ENCODE data around the gene CCR9. TPM values are rescaled to one million over a fixed set of nuclear protein-coding genes. Genes with fewer than 3 reads are reported as not detected.

The CCR9 gene
- total and polyA plus RNA-seq, 12 donors = not detected

DNA sequence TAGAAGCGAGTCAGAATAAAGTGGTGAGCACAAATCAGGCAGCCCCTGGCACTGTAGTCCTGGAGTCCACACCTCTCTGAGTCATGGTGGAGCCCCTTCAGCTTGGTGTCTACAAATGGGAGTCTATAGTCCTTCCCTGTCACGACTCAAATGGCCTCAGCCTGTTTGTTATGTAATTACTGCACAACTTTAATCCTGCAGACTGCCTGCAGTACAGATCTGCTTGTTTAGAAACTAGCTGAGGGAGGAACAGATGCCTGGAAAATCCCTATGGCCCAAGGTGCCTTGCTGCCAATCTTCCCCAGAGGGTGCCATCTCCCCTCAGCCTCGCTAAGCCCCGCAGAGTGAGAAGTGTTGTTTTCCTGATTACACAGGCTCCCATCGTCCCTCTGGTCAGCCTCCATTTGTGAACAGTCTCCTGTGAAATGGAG lies 53.0 kb downstream of the CCR9 start:
- Histone ChIP-seq H3K4me1 (peaks cover 2 to 40% (median 24%) of the 10 kb centered on the region in 9 donors), H3K4me3 (no peak overlapping the region), H3K27ac (peak overlapping the region in 1 of 10 donors; percentile 5), H3K9me3 (no peaks in the 10 kb centered on the region), H3K27me3 (no peaks in the 10 kb centered on the region), H3K36me3 (peaks cover 0 to 59% (median 19%) of the 10 kb centered on the region in 9 donors)
- ATAC-seq (peak in 5 of 8 donors; percentile 5 to 26 (median 14)), DNase-seq (no peak)
- intact Hi-C loops (cut with DNase I) = loop anchor here in 9 of 10 donors (1.0 to 10.0 kb wide), 5 partner anchors 138 to 435 kb away; partner anchors contain the start of gene CCR5 (in 2 of the 9)
- no peak for TF ChIP-seq CTCF (IDR thresholded peaks at IDR 0.05)
- WGBS, 2 donors = 40 to 52% methylated on average over 5 of the region's 5 CpGs

GRCh38 chr3:45940004-45940780 lies 53.8 kb downstream of the CCR9 start:
- Histone ChIP-seq H3K4me1 (peaks cover 2 to 38% (median 20%) of the 10 kb centered on the region in 9 donors), H3K27ac (no peak overlapping the region), H3K36me3 (peaks cover 0 to 59% (median 19%) of the 10 kb centered on the region in 9 donors), H3K9me3 (no peaks in the 10 kb centered on the region), H3K27me3 (no peaks in the 10 kb centered on the region), H3K4me3 (no peak overlapping the region)
- 62 to 70% methylated on average over 7 of the region's 7 CpGs for WGBS, 2 donors
- intact Hi-C loops (cut with DNase I) = loop anchor here in 1 of 10 donors (5.0 kb wide), 1 partner anchor 42 kb away; no protein-coding TSS in a partner anchor
- DNase-seq (no peak), ATAC-seq (no peak)
- no peak for TF ChIP-seq CTCF (IDR thresholded peaks at IDR 0.05)

GRCh38 chr3:45940781-45941365 lies 54.5 kb downstream of the CCR9 start:
- no peak for ATAC-seq
- Histone ChIP-seq H3K36me3 (peaks cover 0 to 59% (median 21%) of the 10 kb centered on the region in 9 donors), H3K4me3 (no peak overlapping the region), H3K9me3 (no peaks in the 10 kb centered on the region), H3K27ac (no peak overlapping the region), H3K27me3 (no peaks in the 10 kb centered on the region), H3K4me1 (peaks cover 2 to 31% (median 18%) of the 10 kb centered on the region in 9 donors)
- no peak for TF ChIP-seq CTCF (IDR thresholded peaks at IDR 0.05)
- intact Hi-C loops (cut with DNase I) = loop anchor here in 1 of 10 donors (5.0 kb wide), 1 partner anchor 41 kb away; no protein-coding TSS in a partner anchor
- 80 to 98% methylated on average over 6 of the region's 6 CpGs for WGBS, 2 donors
- DNase-seq = no peak

GRCh38 chr3:45942051-45942825 lies 55.9 kb downstream of the CCR9 start:
- ATAC-seq = peak in 1 of 8 donors; percentile 31
- TF ChIP-seq CTCF (IDR thresholded peaks at IDR 0.05) = no peak
- H3K4me1 ChIP-seq = peaks cover 2 to 31% (median 18%) of the 10 kb centered on the region in 9 donors

More at GRCh38 chr3:45942051-45942825, 55.9 kb downstream of the CCR9 start:
- H3K27ac ChIP-seq = peak overlapping the region in 4 of 10 donors; percentile 3 to 59 (median 14)
- intact Hi-C loops (cut with DNase I) = loop anchor here in 1 of 10 donors (5.0 kb wide), 1 partner anchor 40 kb away; no protein-coding TSS in a partner anchor
- DNase-seq = no peak
- H3K36me3 ChIP-seq = peaks cover 0 to 59% (median 23%) of the 10 kb centered on the region in 9 donors
- H3K4me3 ChIP-seq = no peak overlapping the region
- no peaks in the 10 kb centered on the region for H3K9me3 ChIP-seq
- no peaks in the 10 kb centered on the region for H3K27me3 ChIP-seq
- WGBS, 2 donors = 29 to 45% methylated on average over 6 of the region's 6 CpGs

All from heart right ventricle (tissue), 16 donors.